Stimulated activated CD8-positive, alpha-beta memory T cell treated with anti-CD3 and anti-CD28 coated beads, Interleukin-12 subunit alpha, Interleukin-12 subunit beta, amount 100 ng/mL, for 4 hours (primary cell): ENCODE results near the gene TMEM266.

Experiments
- DNase-seq: peaks from one replicate; pipeline ENCODE4 v3.0.0-alpha.2; 2020; ENCODE audit warnings: low read depth

The TMEM266 gene

DNA sequence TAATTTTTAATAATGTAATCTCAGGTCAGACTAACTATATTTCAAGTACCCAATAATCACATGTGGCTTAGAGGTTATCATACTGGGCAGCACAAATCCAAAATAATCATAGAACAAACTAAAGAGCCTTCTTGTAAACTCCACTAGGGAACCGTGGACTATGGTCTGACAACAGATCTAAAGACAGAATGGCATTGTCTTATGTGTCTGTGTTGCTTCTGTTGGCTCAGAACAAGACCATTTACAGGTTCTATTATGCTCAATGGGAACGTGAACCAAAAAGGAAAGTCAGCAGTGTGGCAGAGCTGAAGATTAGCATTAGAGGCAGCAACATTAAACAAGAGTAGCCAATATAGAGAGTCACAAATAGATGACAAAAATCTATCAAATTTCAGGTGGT is 176.6 kb downstream of the TMEM266 start:
- DNase-seq = no peak

DNA sequence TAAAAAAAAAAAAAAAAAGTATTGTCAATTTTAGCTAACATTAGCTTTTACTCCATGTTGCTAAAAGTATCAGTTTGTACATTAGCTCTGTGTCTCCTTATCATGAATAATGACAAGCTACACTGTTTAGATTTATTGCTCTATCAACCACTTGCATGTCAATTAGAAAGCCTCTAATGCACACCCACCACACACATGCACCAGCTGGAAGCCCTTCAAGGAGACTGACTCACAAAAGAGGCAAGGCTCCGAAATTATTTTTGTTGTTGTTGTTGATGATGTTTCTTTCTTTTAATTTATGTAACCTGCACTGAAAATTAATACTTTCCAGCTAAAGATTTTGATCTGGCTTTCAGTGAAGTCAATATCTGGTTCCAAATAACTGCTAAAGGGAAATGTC is 180.0 kb downstream of the TMEM266 start:
- DNase-seq = no peak

GRCh38 chr15:76245072-76245610 is 185.4 kb downstream of the TMEM266 start:
- DNase-seq = no peak

GRCh38 chr15:76251717-76252116 is 191.9 kb downstream of the TMEM266 start:
- no peak for DNase-seq

GRCh38 chr15:76252249-76252648 is 192.5 kb downstream of the TMEM266 start:
- no peak for DNase-seq

DNA sequence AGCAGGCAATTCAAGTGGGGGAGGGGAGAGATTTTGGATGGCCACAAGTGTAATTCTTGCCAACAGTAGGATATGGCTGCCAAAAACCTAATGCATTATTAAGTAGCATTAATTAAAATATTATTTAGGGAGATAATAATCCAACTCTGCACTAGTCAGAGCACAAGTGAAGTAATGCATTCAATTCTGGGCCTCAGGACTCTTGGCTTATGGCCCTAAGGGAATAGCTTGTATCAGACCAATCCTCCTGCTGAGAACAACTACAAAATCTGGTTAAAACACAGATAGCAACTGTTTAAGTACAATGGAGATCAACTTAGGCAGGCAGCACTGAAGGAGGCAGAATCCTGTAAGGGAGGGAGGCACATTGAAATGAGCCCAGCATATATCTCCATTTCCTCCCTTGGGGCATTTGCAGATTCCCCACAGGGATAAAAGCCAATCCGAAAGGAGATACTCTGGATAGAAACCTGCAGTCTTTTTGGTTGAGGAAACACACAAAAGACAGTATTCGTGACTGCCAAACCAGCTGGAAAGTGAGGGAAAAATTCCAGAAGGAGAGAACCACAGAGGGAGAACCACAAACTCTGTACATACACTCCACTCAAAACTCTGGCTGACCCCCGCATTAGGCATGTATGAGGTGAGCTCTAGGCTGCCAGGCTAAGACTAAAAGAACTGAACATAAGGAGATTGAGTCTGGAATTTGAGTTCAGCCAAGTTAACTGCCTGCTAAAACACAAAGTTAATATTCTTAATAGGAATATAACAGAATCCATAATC is 194.1 kb downstream of the TMEM266 start:
- DNase-seq = no peak
